HepG2 (cell line): ENCODE measurements around the gene RPS25. TPM values are rescaled to one million over a fixed set of nuclear protein-coding genes. Genes with fewer than 3 reads are reported as not detected.

Experiments
- BHLHE40 ChIP-seq: IDR thresholded peaks from 2 replicates; pipeline ENCODE4 v1.6.1; 2011; ENCODE audit warnings: low read length, improper control_type of control experiment
- CHCHD3 ChIP-seq: sonication (generic); formaldehyde crosslinking; IDR thresholded peaks from 2 replicates; pipeline ENCODE4 v1.8.0; 2022; ENCODE audit warnings: mild to moderate bottlenecking, missing genetic modification reagents, moderate library complexity
- FOXM1 ChIP-seq: sonication (generic); formaldehyde crosslinking; IDR thresholded peaks from 2 replicates; pipeline ENCODE4 v1.5.0; 2020; ENCODE audit warnings: missing genetic modification reagents
- FOXO4 ChIP-seq: sonication (generic); formaldehyde crosslinking; conservative IDR thresholded peaks from 2 replicates; pipeline ENCODE4 v1.8.1; 2023; ENCODE audit warnings: missing genetic modification reagents
- GTF2F1 ChIP-seq: fragments of 150-350 bp; IDR thresholded peaks from 2 replicates; pipeline ENCODE4 v1.6.1; 2014; ENCODE audit warnings: low read length
- HNRNPK ChIP-seq: fragments of 200-400 bp; formaldehyde crosslinking; IDR thresholded peaks from 2 replicates; pipeline ENCODE4 v1.6.1; 2018; ENCODE audit warnings: low read length, low read depth, moderate library complexity, mild to moderate bottlenecking; ENCODE audit not compliant: poor library complexity, severe bottlenecking
- HOXA3 ChIP-seq: sonication (generic); formaldehyde crosslinking; IDR thresholded peaks from 2 replicates; pipeline ENCODE4 v1.5.0; 2020; ENCODE audit warnings: missing genetic modification reagents
- KLF13 ChIP-seq: sonication (generic); formaldehyde crosslinking; IDR thresholded peaks from 2 replicates; pipeline ENCODE4 v1.4.0; 2020; ENCODE audit warnings: mild to moderate bottlenecking, missing genetic modification reagents
- MNT ChIP-seq: fragments of 450-650 bp; IDR thresholded peaks from 2 replicates; pipeline ENCODE4 v1.6.1; 2016
- MTF2 ChIP-seq: sonication (generic); formaldehyde crosslinking; IDR thresholded peaks from 2 replicates; pipeline ENCODE4 v1.5.0; 2020; ENCODE audit warnings: missing genetic modification reagents, borderline replicate concordance
- NR3C1 ChIP-seq: sonication (generic); formaldehyde crosslinking; IDR thresholded peaks from 2 replicates; pipeline ENCODE4 v1.4.0; 2020; ENCODE audit warnings: missing genetic modification reagents
- RBM39 ChIP-seq: fragments of 200-400 bp; formaldehyde crosslinking; IDR thresholded peaks from one replicate; pipeline ENCODE4 v1.6.1; 2018; ENCODE audit warnings: antibody characterized with exemption, mild to moderate bottlenecking, low read depth, low read length; ENCODE audit not compliant: poor library complexity, severe bottlenecking
- RNF219 ChIP-seq: sonication (generic); formaldehyde crosslinking; IDR thresholded peaks from 2 replicates; pipeline ENCODE4 v1.5.0; 2020; ENCODE audit warnings: mild to moderate bottlenecking, missing genetic modification reagents
- SALL1 ChIP-seq: sonication (generic); formaldehyde crosslinking; IDR thresholded peaks from 2 replicates; pipeline ENCODE4 v1.8.0; 2022; ENCODE audit warnings: mild to moderate bottlenecking, missing genetic modification reagents
- SNRNP70 ChIP-seq: fragments of 200-400 bp; formaldehyde crosslinking; IDR thresholded peaks from 2 replicates; pipeline ENCODE4 v1.6.1; 2017; ENCODE audit warnings: mild to moderate bottlenecking, low read depth, low read length, moderate library complexity
- TRIM24 ChIP-seq: sonication (generic); formaldehyde crosslinking; IDR thresholded peaks from 2 replicates; pipeline ENCODE4 v1.8.0; 2022; ENCODE audit warnings: mild to moderate bottlenecking, missing genetic modification reagents
- ZBTB38 ChIP-seq: sonication (generic); formaldehyde crosslinking; IDR thresholded peaks from 2 replicates; pipeline ENCODE4 v1.5.1; 2020; ENCODE audit warnings: mild to moderate bottlenecking, missing genetic modification reagents
- ZNF720 ChIP-seq: sonication (generic); formaldehyde crosslinking; IDR thresholded peaks from 2 replicates; pipeline ENCODE4 v1.4.0; 2020; ENCODE audit warnings: missing genetic modification reagents
- ZSCAN25 ChIP-seq: sonication (generic); formaldehyde crosslinking; IDR thresholded peaks from 2 replicates; pipeline ENCODE4 v1.8.0; 2022; ENCODE audit warnings: mild to moderate bottlenecking, missing genetic modification reagents
- polyA plus RNA-seq, 8 experiments: library from polyadenylated mRNA; depleted of rRNA in 3 of 8; stranded (reverse) in 7 of 8; unstranded in 1 of 8; fragments of >200 nt; fragmentation: Illumina TruSeq in 4 of 8; extraction: Trizol in 4 of 8; gene quantifications; 2 replicates each; pipeline versions ENCODE4 v1.2.1 to v1.2.3, GENCODE V29; 2011 to 2016; ENCODE audit warnings: low read depth in 4 of 8, missing spikeins in 1 of 8, mixed read lengths in 1 of 8; ENCODE audit not compliant: insufficient read depth in 1 of 8
- total RNA-seq, 5 experiments: library from RNA; depleted of rRNA; stranded (reverse); fragments of >200 nt; fragmentation: Illumina TruSeq; extraction: Trizol; gene quantifications; 2 replicates each; pipeline ENCODE4 v1.2.3, GENCODE V29; 2016; ENCODE audit warnings: low read depth in 1 of 5
- TF ChIP-seq, protein P1 (sequence below): sonication (generic); formaldehyde crosslinking; conservative IDR thresholded peaks from 2 replicates; pipeline ENCODE4 v1.5.0; 2020; ENCODE audit warnings: missing genetic modification reagents
- TF ChIP-seq, protein P2 (sequence below): IDR thresholded peaks from 2 replicates; pipeline ENCODE4 v1.6.1; 2016; ENCODE audit warnings: mild to moderate bottlenecking, missing biosample characterization, missing genetic modification reagents

RPS25 gene
- total and polyA plus RNA-seq, 2 of the 13 experiments (the other 11 are each of a cell fraction or from before 2014, with no cell fraction given) = 839 to 1,415 TPM

- TF ChIP-seq ZBTB38 (CRISPR knock-in tag) (peak; percentile 67), ZSCAN25 (no peak), TRIM24 (CRISPR knock-in tag) (no peak), RNF219 (no peak), SNRNP70 (no peak), KLF13 (peak; percentile 78; the same call in 1 of the 2 replicates), BHLHE40 (no peak), GTF2F1 (no peak; the same call in 1 of the 2 replicates), HNRNPK (peak; percentile 21), FOXO4 (no peak), CHCHD3 (CRISPR knock-in tag) (no peak; the same call in none of the 2 replicates), MNT (no peak; the same call in 1 of the 2 replicates), HOXA3 (CRISPR knock-in tag) (peak; percentile 94), RBM39 (no peak), NR3C1 (no peak), SALL1 (peak; percentile 84), ZNF720 (no peak), FOXM1 (CRISPR knock-in tag) (no peak), MTF2 (CRISPR knock-in tag) (no peak)
- TF ChIP-seq, protein P1, sequence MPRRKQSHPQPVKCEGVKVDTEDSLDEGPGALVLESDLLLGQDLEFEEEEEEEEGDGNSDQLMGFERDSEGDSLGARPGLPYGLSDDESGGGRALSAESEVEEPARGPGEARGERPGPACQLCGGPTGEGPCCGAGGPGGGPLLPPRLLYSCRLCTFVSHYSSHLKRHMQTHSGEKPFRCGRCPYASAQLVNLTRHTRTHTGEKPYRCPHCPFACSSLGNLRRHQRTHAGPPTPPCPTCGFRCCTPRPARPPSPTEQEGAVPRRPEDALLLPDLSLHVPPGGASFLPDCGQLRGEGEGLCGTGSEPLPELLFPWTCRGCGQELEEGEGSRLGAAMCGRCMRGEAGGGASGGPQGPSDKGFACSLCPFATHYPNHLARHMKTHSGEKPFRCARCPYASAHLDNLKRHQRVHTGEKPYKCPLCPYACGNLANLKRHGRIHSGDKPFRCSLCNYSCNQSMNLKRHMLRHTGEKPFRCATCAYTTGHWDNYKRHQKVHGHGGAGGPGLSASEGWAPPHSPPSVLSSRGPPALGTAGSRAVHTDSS (CRISPR knock-in tag) = no peak
- TF ChIP-seq, protein P2, sequence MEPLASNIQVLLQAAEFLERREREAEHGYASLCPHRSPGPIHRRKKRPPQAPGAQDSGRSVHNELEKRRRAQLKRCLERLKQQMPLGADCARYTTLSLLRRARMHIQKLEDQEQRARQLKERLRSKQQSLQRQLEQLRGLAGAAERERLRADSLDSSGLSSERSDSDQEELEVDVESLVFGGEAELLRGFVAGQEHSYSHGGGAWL (CRISPR knock-in tag) = no peak
Observed at GRCh38 chr11:119018074-119018938, at the start of gene RPS25, which contains the start of gene TRAPPC4 (continued).
